HFF-Myc (cell line): Measurements from ENCODE around the gene TRAPPC10.

Source experiments
- DNase-seq: peaks from one replicate; pipeline ENCODE4 v3.0.0-alpha.2; 2011; ENCODE audit warnings: low read depth; ENCODE audit errors: extremely low read depth
- H3K4me3 ChIP-seq: replicated peaks from 2 replicates; pipeline ENCODE4 v1.5.1; 2011; ENCODE audit warnings: low read depth, mild to moderate bottlenecking, control low read depth, low read length
- TF ChIP-seq, protein P1 (sequence below): IDR thresholded peaks from 2 replicates; pipeline ENCODE4 v1.5.1; 2012; ENCODE audit warnings: mild to moderate bottlenecking, low read depth, low read length, control low read depth; ENCODE audit errors: missing control alignments

Gene TRAPPC10

DNA sequence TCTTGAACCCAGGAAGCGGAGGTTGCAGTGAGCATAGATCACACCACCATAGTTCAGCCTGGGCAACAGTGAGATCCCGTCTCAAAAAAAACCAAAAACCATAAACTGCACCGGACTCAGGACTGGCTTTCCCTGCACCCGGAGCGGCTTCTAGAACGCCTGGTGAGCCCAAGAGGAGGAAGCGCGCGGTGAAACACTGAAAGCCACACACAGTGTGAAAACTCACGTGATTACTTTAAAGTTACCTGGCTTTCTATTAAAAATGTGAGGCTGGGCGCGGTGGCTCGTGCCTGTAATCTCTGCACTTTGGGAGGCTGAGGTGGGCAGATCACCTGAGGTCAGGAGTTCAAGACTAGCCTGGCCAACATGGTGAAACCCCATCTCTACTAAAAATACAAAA is 7.0 kb upstream of the TRAPPC10 start:
- H3K4me3 ChIP-seq: no peak overlapping the region
- no peak for DNase-seq
- TF ChIP-seq, protein P1, sequence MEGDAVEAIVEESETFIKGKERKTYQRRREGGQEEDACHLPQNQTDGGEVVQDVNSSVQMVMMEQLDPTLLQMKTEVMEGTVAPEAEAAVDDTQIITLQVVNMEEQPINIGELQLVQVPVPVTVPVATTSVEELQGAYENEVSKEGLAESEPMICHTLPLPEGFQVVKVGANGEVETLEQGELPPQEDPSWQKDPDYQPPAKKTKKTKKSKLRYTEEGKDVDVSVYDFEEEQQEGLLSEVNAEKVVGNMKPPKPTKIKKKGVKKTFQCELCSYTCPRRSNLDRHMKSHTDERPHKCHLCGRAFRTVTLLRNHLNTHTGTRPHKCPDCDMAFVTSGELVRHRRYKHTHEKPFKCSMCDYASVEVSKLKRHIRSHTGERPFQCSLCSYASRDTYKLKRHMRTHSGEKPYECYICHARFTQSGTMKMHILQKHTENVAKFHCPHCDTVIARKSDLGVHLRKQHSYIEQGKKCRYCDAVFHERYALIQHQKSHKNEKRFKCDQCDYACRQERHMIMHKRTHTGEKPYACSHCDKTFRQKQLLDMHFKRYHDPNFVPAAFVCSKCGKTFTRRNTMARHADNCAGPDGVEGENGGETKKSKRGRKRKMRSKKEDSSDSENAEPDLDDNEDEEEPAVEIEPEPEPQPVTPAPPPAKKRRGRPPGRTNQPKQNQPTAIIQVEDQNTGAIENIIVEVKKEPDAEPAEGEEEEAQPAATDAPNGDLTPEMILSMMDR: no peak

DNA sequence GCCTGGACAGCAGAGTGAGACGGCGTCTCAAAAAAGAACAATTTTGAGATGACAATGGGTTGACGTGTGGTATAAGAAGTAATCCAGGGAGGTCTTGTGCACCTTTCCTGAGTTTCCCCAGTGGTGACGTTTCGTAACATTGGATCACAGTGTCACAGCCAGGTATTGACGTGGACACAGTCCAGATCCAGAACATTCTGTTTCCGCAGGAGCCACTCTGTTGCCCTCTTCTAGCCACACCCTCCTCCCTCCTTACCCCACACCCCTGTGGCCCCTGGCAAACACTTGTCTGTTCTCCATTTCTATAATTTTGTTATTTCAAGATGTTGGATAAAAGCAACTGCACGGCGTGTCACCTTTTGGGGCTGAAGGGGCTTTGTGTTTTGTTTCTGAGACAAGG is 6.5 kb upstream of the TRAPPC10 start:
- DNase-seq: no peak
- TF ChIP-seq, protein P1: no peak
- no peak overlapping the region for H3K4me3 ChIP-seq

DNA sequence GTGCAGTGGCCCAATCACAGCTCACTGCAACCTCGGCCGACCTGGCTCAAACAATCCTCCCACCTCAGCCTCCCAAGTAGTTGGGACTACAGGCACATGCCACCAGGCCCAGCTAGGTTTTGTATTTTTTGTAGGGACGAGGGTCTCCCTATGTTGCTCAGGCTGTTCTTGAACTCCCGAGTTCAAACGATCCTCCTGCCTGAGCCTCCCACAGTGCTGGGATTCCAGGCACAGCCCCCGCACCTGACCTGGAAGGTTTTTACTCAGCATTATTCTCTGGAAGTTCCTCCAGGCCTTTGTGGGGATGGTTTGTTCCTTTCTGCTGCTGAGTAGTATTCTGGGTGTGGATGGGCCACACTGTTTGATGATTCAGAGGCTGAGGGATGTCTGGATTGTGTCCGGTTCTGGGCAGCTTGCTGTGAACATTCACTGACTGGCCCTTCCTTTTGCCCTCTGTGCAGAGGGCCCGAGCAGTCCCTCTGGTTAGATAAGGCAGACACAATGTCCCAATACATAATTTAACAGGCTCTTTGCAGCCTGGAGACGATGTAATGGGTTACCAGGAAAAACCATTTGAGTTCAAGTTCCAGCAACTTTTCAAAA is 6.0 kb upstream of the TRAPPC10 start:
- TF ChIP-seq, protein P1: no peak
- no peak for DNase-seq
- no peak overlapping the region for H3K4me3 ChIP-seq

DNA sequence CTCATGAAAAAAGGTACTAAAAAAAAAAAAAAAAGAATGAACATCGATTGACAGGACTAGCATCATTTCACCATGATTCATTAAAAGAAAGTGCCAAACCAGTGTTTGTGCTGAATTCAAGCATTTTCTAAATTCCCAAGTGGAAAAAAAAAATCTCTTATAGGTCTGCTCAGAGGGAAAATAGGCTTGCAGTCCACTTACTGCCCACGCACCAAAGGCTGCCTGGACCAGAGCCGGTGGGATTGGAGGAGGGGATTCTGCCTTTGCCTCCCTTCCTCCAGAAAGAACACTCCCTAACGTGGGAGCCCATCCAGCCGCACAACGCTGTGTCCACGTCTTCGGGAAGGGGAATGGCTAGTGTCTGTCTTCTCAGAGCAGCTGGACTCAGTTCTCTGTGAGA is 5.5 kb upstream of the TRAPPC10 start:
- no peak overlapping the region for H3K4me3 ChIP-seq
- TF ChIP-seq, protein P1: no peak
- no peak for DNase-seq

DNA sequence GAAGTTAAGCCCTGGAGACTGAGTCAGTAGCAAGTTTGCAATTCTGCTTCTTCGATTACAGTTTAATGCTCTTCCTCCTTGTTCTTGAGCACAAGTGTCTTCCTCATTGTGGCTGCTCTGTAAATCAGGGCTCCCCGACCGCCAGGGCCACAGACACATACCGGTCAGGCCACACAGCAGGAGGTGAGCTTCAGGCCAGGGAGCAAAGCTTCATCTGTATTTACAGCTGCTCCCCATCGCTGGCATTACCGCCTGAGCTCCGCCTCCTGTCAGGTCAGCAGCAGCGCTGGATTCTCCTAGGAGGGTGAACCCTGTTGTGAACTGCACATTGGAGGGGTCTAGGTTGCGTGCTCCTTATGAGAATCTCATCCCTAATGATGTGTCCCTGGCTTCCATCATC is 1.7 kb upstream of the TRAPPC10 start:
- TF ChIP-seq, protein P1: no peak
- no peak for DNase-seq
- H3K4me3 ChIP-seq: no peak overlapping the region

DNA sequence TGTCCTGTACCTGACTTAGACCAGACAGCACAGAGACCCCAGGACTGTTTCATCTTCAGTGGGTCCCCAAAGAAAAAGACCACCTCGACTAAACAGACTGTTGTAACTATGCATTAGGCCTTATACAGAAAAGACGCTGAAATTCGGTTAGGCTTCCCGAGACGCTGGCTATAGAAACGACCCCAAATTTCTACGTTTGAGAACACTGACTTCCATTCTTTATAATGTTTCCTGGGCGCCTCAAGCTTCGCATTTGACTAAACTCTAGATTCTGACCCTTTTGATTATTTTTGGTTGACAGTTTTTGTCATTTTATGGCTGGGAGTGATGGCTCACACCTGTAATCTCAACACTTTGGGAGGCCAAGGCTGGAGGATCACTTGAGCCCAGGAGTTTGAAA is 986 bp upstream of the TRAPPC10 start:
- TF ChIP-seq, protein P1: no peak
- H3K4me3 ChIP-seq: peak overlapping the region; percentile 76
- DNase-seq: no peak
